Keratinocyte (primary cell): ENCODE results near the gene TMEM88. TPM values are rescaled to one million over a fixed set of nuclear protein-coding genes. Genes with fewer than 3 reads are reported as not detected.
A peak's percentile ranks its signal among the peaks of the same experiment; 100 is the strongest.

ENCODE experiments used
- DNase-seq: peaks from one replicate; pipeline ENCODE4 v3.0.0-alpha.2; 2011; ENCODE audit warnings: low read depth, missing footprints, low spot score
- FAIRE-seq: peaks from 2 replicates; lab custom pipeline; 2011; peaks lifted over from hg19 to GRCh38; lab: Jason Lieb, UNC
- H2AFZ ChIP-seq: 2 replicates; pipeline ENCODE4 v1.6.0; 2012; ENCODE audit warnings: low read length, control low read depth, inconsistent platforms; ENCODE audit not compliant: control insufficient read depth
- H3K27ac ChIP-seq: 2 replicates; pipeline ENCODE4 v1.5.1; 2011; ENCODE audit warnings: low read length; ENCODE audit not compliant: control insufficient read depth, insufficient read depth
- H3K27me3 ChIP-seq: 3 replicates; pipeline ENCODE4 v1.6.0; 2011; ENCODE audit warnings: low read length; ENCODE audit not compliant: control insufficient read depth, insufficient read depth; ENCODE audit errors: extremely low read depth
- H3K36me3 ChIP-seq, 2 experiments: 2 replicates in 1 of 2; 3 replicates in 1 of 2; pipeline ENCODE4 v1.5.1; 2011; ENCODE audit warnings: low read length in 2 of 2, mild to moderate bottlenecking in 1 of 2; ENCODE audit not compliant: control insufficient read depth in 2 of 2, insufficient read depth in 2 of 2; ENCODE audit errors: extremely low read depth in 1 of 2
- H3K4me1 ChIP-seq: 3 replicates; pipeline ENCODE4 v1.5.1; 2011; ENCODE audit warnings: low read length; ENCODE audit not compliant: control insufficient read depth, insufficient read depth; ENCODE audit errors: extremely low read depth
- H3K4me2 ChIP-seq: 3 replicates; pipeline ENCODE4 v1.6.0; 2011; ENCODE audit warnings: low read depth, low read length; ENCODE audit not compliant: control insufficient read depth, insufficient read depth; ENCODE audit errors: extremely low read depth
- H3K4me3 ChIP-seq, 3 experiments: fragments of 200-600 bp in 1 of 3; sonication (generic) in 1 of 3; 2 replicates in 2 of 3; 3 replicates in 1 of 3; pipeline ENCODE4 v1.5.1; 2011 to 2016; ENCODE audit warnings: low read length in 3 of 3, mild to moderate bottlenecking in 3 of 3, control low read depth in 2 of 3, inconsistent platforms in 1 of 3, low read depth in 1 of 3, mixed read lengths in 1 of 3, mixed run types in 1 of 3, moderate library complexity in 1 of 3; ENCODE audit not compliant: control insufficient read depth in 2 of 3, insufficient read depth in 2 of 3; ENCODE audit errors: extremely low read depth in 1 of 3
- H3K79me2 ChIP-seq: 2 replicates; pipeline ENCODE4 v1.6.0; 2012; ENCODE audit warnings: low read length; ENCODE audit not compliant: control insufficient read depth, insufficient read depth
- H3K9ac ChIP-seq: 3 replicates; pipeline ENCODE4 v1.6.0; 2011; ENCODE audit warnings: low read length; ENCODE audit not compliant: control insufficient read depth, insufficient read depth; ENCODE audit errors: extremely low read depth
- H3K9me1 ChIP-seq: 3 replicates; pipeline ENCODE4 v1.6.0; 2011; ENCODE audit warnings: low read length; ENCODE audit not compliant: control insufficient read depth, insufficient read depth; ENCODE audit errors: extremely low read depth
- H3K9me3 ChIP-seq: 2 replicates; pipeline ENCODE4 v1.5.1; 2012; ENCODE audit warnings: low read depth, low read length; ENCODE audit not compliant: control insufficient read depth
- H4K20me1 ChIP-seq: 3 replicates; pipeline ENCODE4 v1.6.0; 2011; ENCODE audit warnings: low read length; ENCODE audit not compliant: control insufficient read depth, insufficient read depth; ENCODE audit errors: extremely low read depth
- CTCF ChIP-seq, 3 experiments: IDR thresholded peaks in 1 of 3; conservative IDR thresholded peaks in 1 of 3; optimal IDR thresholded peaks in 1 of 3; 2 replicates in 2 of 3; 3 replicates in 1 of 3; pipeline versions ENCODE3 to v1.5.1; 2011; ENCODE audit warnings: low read length in 3 of 3, mild to moderate bottlenecking in 3 of 3, moderate library complexity in 2 of 3, control low read depth in 1 of 3, inconsistent platforms in 1 of 3; ENCODE audit not compliant: insufficient read depth in 2 of 3; ENCODE audit errors: extremely low read depth in 1 of 3
- EZH2 ChIP-seq: IDR thresholded peaks from one replicate; pipeline ENCODE4 v1.6.1; 2012; ENCODE audit warnings: inconsistent platforms, mild to moderate bottlenecking, low read length, moderate library complexity
- dilution Hi-C: fragments of 300-500 bp; cut with MboI; formaldehyde crosslinking; loops from one replicate; pipeline ENCODE4 v1.7.0; 2020; ENCODE audit warnings: low sequenced_read_pairs; ENCODE audit not compliant: extremely low pct_ligation_motif_present
- polyA plus RNA-seq, 5 experiments: library from polyadenylated mRNA; depleted of rRNA in 3 of 5; stranded (reverse) in 3 of 5; stranded (forward) in 1 of 5; unstranded in 1 of 5; fragments of >200 nt; gene quantifications; 1 replicate in 1 of 5; 2 replicates in 3 of 5; 3 replicates in 1 of 5; pipeline versions ENCODE4 v1.2.1 to v1.2.3, GENCODE V29; 2011 to 2012; ENCODE audit warnings: missing spikeins in 2 of 5, low read depth in 1 of 5, low replicate concordance in 1 of 5

TMEM88 gene
- polyA plus RNA-seq, 1 donor (not counting 4 experiments of a cell fraction or from before 2014, with no cell fraction given): 0.45 TPM

GRCh38 chr17:7837408-7838088 lies 17.3 kb upstream of the TMEM88 start:
- Histone ChIP-seq H3K27ac (peak overlapping the region; percentile 93), H3K9ac (peak overlapping the region; percentile 60), H3K4me2 (peak overlapping the region; percentile 85), H3K4me3 (peak overlapping the region; percentile 19 to 78 (median 36)), H4K20me1 (no peaks in the 10 kb centered on the region), H3K79me2 (peaks cover 7% of the 10 kb centered on the region), H2AFZ (no peak overlapping the region), H3K9me1 (no peaks in the 10 kb centered on the region), H3K27me3 (no peaks in the 10 kb centered on the region), H3K4me1 (peaks cover 50% of the 10 kb centered on the region), H3K36me3 (peaks cover 5 to 8% of the 10 kb centered on the region in 2 experiments), H3K9me3 (no peaks in the 10 kb centered on the region)
- TF ChIP-seq CTCF (optimal IDR thresholded peaks at IDR 0.05 in 1 of 3, IDR thresholded peaks at IDR 0.05 in 1 of 3, conservative IDR thresholded peaks at IDR 0.05 in 1 of 3; ENCODE audit: extremely low read depth in 1 of 3, insufficient read depth in 2 of 3, low read length in 3 of 3) (no peak), EZH2 (no peak)
- dilution Hi-C loops: no loop called here
- FAIRE-seq (peak; percentile 46), DNase-seq (no peak)

- H3K36me3 ChIP-seq: peaks cover 5 to 8% of the 10 kb centered on the region in 2 experiments
- dilution Hi-C loops: no loop called here
- no peaks in the 10 kb centered on the region for H3K9me1 ChIP-seq
- FAIRE-seq (no peak), DNase-seq (no peak)
- no peaks in the 10 kb centered on the region for H3K9me3 ChIP-seq
- TF ChIP-seq EZH2: no peak
- no peak for TF ChIP-seq CTCF (optimal IDR thresholded peaks at IDR 0.05 in 1 of 3, IDR thresholded peaks at IDR 0.05 in 1 of 3, conservative IDR thresholded peaks at IDR 0.05 in 1 of 3; ENCODE audit: extremely low read depth in 1 of 3, insufficient read depth in 2 of 3, low read length in 3 of 3)
- H4K20me1 ChIP-seq: no peaks in the 10 kb centered on the region
- peaks cover 7% of the 10 kb centered on the region for H3K79me2 ChIP-seq
- no peaks in the 10 kb centered on the region for H3K27me3 ChIP-seq
- peak overlapping the region; percentile 85 for H3K4me2 ChIP-seq
- peak overlapping the region; percentile 19 to 56 (median 36) for H3K4me3 ChIP-seq
- no peak overlapping the region for H2AFZ ChIP-seq
- peak overlapping the region; percentile 69 for H3K9ac ChIP-seq
- peak overlapping the region; percentile 93 for H3K27ac ChIP-seq
- H3K4me1 ChIP-seq: peaks cover 50% of the 10 kb centered on the region
Observed at GRCh38 chr17:7838090-7839075, 16.5 kb upstream of the TMEM88 start.
